Nephron (organoid): ENCODE measurements around the gene SASS6.

Experiments
- H3K27ac Mint-ChIP-seq, 3 experiments: 2 replicates each; pipeline ENCODE4 v1.8.0; 2020; ENCODE audit warnings: mixed read lengths in 3 of 3, mild to moderate bottlenecking in 2 of 3, moderate library complexity in 1 of 3
- H3K27me3 Mint-ChIP-seq: 2 replicates; pipeline ENCODE4 v1.8.0; 2021; ENCODE audit warnings: low read depth, mild to moderate bottlenecking, moderate library complexity, mixed read lengths
- H3K36me3 Mint-ChIP-seq: 2 replicates; pipeline ENCODE4 v1.8.0; 2020; ENCODE audit warnings: low read depth, mixed read lengths
- H3K4me1 Mint-ChIP-seq: 2 replicates; pipeline ENCODE4 v1.8.0; 2020; ENCODE audit warnings: mixed read lengths
- H3K4me3 Mint-ChIP-seq, 3 experiments: 2 replicates each; pipeline ENCODE4 v1.8.0; 2020; ENCODE audit warnings: mild to moderate bottlenecking in 3 of 3, mixed read lengths in 3 of 3, moderate library complexity in 2 of 3
- H3K9me3 Mint-ChIP-seq: 2 replicates; pipeline ENCODE4 v1.8.0; 2020; ENCODE audit warnings: mixed read lengths
- TF ChIP-seq, protein P1 (sequence below), 3 experiments: fragments of 200-600 bp; sonication (generic); IDR thresholded peaks; one replicate each; pipeline ENCODE4 v1.5.0; 2021; ENCODE audit warnings: antibody characterized with exemption in 3 of 3; ENCODE audit not compliant: unreplicated experiment in 3 of 3

SASS6 gene

DNA sequence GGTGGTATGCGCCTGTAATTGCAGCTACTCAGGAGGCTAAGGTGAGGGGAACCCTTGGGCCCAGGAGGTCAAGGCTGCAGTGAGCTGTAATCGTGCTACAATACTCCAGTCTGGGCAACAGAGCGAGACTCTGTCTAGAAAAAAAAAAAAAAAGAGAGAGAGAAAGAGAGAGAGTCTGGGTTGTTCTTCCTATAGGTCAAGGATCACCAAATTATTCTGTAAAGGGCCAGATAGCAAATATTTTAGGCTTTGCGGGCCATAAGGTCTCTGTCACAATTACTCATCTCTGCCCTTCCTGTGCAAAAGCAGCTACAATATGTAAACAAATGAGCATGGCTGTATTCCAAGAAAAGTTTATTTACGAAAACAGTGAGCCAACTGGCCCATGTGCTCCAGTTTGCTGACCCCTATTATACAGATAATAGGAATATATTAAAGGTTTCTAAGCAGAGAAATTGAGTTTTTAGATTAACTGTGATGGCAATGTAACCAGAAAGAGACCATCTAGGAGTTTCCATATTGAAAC, 2.1 kb downstream of the SASS6 start:
- Mint-ChIP-seq H3K9me3 (no peaks in the 10 kb centered on the region), H3K4me3 (peak overlapping the region; percentile 37 to 56 (median 52)), H3K27ac (no peak overlapping the region), H3K36me3 (no peaks in the 10 kb centered on the region), H3K4me1 (peaks cover 27% of the 10 kb centered on the region), H3K27me3 (no peaks in the 10 kb centered on the region)
- TF ChIP-seq, protein P1, sequence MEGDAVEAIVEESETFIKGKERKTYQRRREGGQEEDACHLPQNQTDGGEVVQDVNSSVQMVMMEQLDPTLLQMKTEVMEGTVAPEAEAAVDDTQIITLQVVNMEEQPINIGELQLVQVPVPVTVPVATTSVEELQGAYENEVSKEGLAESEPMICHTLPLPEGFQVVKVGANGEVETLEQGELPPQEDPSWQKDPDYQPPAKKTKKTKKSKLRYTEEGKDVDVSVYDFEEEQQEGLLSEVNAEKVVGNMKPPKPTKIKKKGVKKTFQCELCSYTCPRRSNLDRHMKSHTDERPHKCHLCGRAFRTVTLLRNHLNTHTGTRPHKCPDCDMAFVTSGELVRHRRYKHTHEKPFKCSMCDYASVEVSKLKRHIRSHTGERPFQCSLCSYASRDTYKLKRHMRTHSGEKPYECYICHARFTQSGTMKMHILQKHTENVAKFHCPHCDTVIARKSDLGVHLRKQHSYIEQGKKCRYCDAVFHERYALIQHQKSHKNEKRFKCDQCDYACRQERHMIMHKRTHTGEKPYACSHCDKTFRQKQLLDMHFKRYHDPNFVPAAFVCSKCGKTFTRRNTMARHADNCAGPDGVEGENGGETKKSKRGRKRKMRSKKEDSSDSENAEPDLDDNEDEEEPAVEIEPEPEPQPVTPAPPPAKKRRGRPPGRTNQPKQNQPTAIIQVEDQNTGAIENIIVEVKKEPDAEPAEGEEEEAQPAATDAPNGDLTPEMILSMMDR (IDR thresholded peaks at IDR 0.05; ENCODE audit: unreplicated experiment in 3 of 3), result no peak

DNA sequence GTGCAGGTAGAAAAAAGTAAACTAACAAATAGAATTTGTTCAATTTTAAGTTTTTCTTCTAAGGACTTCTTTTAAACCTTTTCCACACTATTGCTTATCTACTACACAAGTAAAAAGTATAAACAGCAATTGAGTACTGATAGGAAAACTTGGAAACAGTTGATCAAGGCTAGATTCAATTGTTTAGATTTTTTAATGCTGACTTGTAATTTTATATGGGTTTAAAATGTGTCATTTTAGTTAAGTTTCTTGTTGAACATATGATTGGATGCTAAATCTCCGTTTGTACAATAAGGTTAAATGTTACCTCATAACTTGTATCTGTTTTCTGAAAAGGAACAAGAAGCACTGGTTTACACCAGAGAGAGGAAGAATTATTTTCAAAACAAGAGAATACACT, 5.5 kb downstream of the SASS6 start:
- Mint-ChIP-seq H3K36me3 (no peaks in the 10 kb centered on the region), H3K27ac (no peak overlapping the region), H3K9me3 (no peaks in the 10 kb centered on the region), H3K4me3 (no peak overlapping the region), H3K27me3 (no peaks in the 10 kb centered on the region), H3K4me1 (peaks cover 12% of the 10 kb centered on the region)
- TF ChIP-seq, protein P1 (IDR thresholded peaks at IDR 0.05; ENCODE audit: unreplicated experiment in 3 of 3), result no peak

DNA sequence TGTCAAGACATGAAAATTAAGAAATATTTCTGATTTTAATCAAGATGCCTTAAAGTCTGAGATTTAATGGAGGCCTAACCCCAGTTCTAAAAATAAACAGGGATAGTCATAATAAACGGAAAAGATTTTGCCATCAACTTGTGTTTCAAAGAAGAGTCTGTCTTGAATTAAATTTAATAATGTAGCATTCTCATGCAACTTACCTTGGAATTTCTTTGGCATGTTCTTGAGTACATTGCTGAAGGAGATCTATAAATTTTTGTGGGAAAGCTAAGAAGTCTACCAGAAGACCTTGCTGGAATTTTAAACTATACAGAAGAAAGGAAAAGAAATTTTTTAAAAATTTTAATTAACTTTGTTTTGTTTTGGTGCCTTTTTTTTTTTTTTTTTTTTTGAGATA, 10.6 kb downstream of the SASS6 start:
- Mint-ChIP-seq H3K4me1 (peaks cover 4% of the 10 kb centered on the region), H3K9me3 (no peaks in the 10 kb centered on the region), H3K36me3 (peaks cover 8% of the 10 kb centered on the region), H3K27me3 (no peaks in the 10 kb centered on the region), H3K27ac (no peak overlapping the region), H3K4me3 (no peak overlapping the region)
- TF ChIP-seq, protein P1 (IDR thresholded peaks at IDR 0.05; ENCODE audit: unreplicated experiment in 3 of 3), result no peak

DNA sequence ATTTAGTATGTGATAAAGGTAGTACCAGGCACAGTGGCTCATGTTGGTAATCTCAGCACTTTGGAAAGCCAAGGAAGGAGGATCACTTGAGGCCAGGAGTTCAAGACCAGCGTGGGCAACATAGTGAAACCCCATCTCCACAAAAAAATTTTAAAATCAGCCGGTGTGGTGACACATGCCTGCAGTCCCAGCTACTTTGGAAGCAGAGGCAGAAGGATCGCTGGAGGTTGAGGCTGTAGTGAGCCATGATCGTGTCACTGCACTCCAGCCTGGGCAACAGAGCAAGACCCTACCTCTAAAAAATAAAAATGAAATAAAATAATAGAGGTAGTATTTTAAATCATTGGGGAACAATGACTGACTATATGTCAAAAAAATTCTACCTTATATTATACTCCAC, 17.2 kb downstream of the SASS6 start:
- Mint-ChIP-seq H3K4me1 (no peaks in the 10 kb centered on the region), H3K27me3 (no peaks in the 10 kb centered on the region), H3K36me3 (peaks cover 20% of the 10 kb centered on the region), H3K9me3 (no peaks in the 10 kb centered on the region), H3K27ac (no peak overlapping the region), H3K4me3 (no peak overlapping the region)
- TF ChIP-seq, protein P1 (IDR thresholded peaks at IDR 0.05; ENCODE audit: unreplicated experiment in 3 of 3), result no peak

DNA sequence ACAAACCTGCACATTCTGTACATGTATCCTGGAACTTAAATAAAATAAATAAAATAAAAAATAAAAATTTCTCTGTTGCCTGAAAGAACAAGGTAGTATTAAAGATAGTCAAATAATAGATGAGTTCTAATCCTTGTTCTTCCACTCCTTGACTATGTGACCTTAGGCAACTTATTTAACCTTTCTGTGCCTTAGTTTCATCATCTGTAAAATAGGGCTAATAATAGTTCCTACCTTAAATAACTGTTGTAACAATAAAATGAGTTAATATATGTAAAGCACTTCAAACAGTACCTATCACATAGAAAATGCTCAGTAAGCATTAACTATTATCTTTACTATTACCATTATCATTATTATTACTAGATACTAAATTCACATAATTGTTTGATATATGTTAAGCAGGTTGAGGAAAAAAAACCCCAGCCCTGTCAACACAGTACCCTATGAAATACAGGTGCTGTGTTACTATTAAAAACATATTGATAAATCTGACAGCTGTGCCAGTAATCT, 23.1 kb downstream of the SASS6 start:
- Mint-ChIP-seq H3K4me3 (no peak overlapping the region), H3K36me3 (peaks cover 22% of the 10 kb centered on the region), H3K9me3 (no peaks in the 10 kb centered on the region), H3K4me1 (no peaks in the 10 kb centered on the region), H3K27me3 (no peaks in the 10 kb centered on the region), H3K27ac (no peak overlapping the region)
- TF ChIP-seq, protein P1 (IDR thresholded peaks at IDR 0.05; ENCODE audit: unreplicated experiment in 3 of 3), result no peak

DNA sequence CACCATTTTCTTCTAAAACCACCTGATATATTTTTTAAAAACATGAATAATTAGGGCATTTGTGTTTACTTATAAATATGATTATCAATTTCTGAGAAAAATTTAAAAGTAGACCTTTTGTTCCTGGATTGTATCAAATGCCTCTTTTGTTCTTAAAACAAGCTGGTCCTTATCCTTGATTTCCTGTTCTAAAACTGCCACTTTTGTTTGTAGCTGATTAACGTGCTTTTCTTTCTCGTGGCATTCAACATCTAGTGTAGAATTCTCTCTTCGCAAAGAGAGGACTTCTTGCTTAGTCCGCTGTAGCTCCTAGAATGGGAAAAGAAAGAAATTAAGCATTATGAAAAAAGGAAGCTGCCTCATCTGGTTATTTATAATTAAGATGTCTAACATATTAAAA, 25.0 kb downstream of the SASS6 start:
- H3K9me3 Mint-ChIP-seq, result no peaks in the 10 kb centered on the region
- H3K4me1 Mint-ChIP-seq, result no peaks in the 10 kb centered on the region
- TF ChIP-seq, protein P1 (IDR thresholded peaks at IDR 0.05; ENCODE audit: unreplicated experiment in 3 of 3), result no peak
- H3K27ac Mint-ChIP-seq, result no peak overlapping the region
- H3K36me3 Mint-ChIP-seq, result peaks cover 18% of the 10 kb centered on the region
- no peaks in the 10 kb centered on the region for H3K27me3 Mint-ChIP-seq
- H3K4me3 Mint-ChIP-seq, result no peak overlapping the region
